Activated CD8-positive, alpha-beta memory T cell treated with anti-CD3 and anti-CD28 coated beads for 36 hours (primary cell): ENCODE measurements around the gene CCSER2. TPM values are rescaled to one million over a fixed set of nuclear protein-coding genes. Genes with fewer than 3 reads are reported as not detected.

ENCODE experiments used
- CTCF ChIA-PET: fragments of 350-600 bp; sonication (Branson Sonifier 250); formaldehyde crosslinking; loops from one replicate; lab custom pipeline; 2021; ENCODE audit warnings: antibody characterized with exemption; lab: Charles Lee
- POLR2A ChIA-PET: fragments of 350-600 bp; sonication (Branson Sonifier 250); formaldehyde crosslinking; loops from one replicate; lab custom pipeline; 2021; ENCODE audit warnings: antibody characterized with exemption; lab: Charles Lee
- total RNA-seq, 2 experiments: library from RNA; stranded (reverse); gene quantifications; one replicate each; pipeline ENCODE4 v1.2.3, GENCODE V29; 2021

Gene CCSER2
- total RNA-seq, 2 experiments from 2014 or later = 46.7 to 47.2 TPM

GRCh38 chr10:84365335-84365881, 37.0 kb downstream of the CCSER2 start:
- ChIA-PET POLR2A (no interaction called here), CTCF (interaction anchor here (0.9 kb wide), 1 partner anchor 12 kb away, joined by 3 read pairs; no protein-coding TSS in a partner anchor)

- CTCF ChIA-PET = interaction anchor here (0.9 kb wide), 1 partner anchor 13 kb away, joined by 3 read pairs; no protein-coding TSS in a partner anchor
Measured at GRCh38 chr10:84366041-84366440, 37.7 kb downstream of the CCSER2 start.

GRCh38 chr10:84367256-84367655, 38.9 kb downstream of the CCSER2 start:
- ChIA-PET CTCF (no interaction called here), POLR2A (no interaction called here)

More at GRCh38 chr10:84366041-84366440, 37.7 kb downstream of the CCSER2 start:
- POLR2A ChIA-PET = no interaction called here

- CTCF ChIA-PET = no interaction called here
- POLR2A ChIA-PET = no interaction called here
Measured at GRCh38 chr10:84368828-84369227, 40.4 kb downstream of the CCSER2 start.

- POLR2A ChIA-PET = no interaction called here
- CTCF ChIA-PET = interaction anchor here (1.4 kb wide), 1 partner anchor 33 kb away, joined by 3 read pairs; no protein-coding TSS in a partner anchor
Measured at GRCh38 chr10:84370283-84370682, 41.9 kb downstream of the CCSER2 start.

GRCh38 chr10:84371944-84372343, 43.6 kb downstream of the CCSER2 start:
- CTCF ChIA-PET = interaction anchor here (1.4 to 1.9 kb wide), 3 partner anchors 28 to 166 kb away, joined by 3 to 7 read pairs (median 3); no protein-coding TSS in a partner anchor
- POLR2A ChIA-PET = interaction anchor here (0.7 kb wide), 1 partner anchor 162 kb away, joined by 3 read pairs; no protein-coding TSS in a partner anchor

- POLR2A ChIA-PET = no interaction called here
- CTCF ChIA-PET = interaction anchor here (1.1 to 1.7 kb wide), 2 partner anchors 29 to 106 kb away, joined by 3 read pairs; no protein-coding TSS in a partner anchor
Measured at GRCh38 chr10:84373000-84373399, 44.6 kb downstream of the CCSER2 start.

GRCh38 chr10:84374455-84374854, 46.1 kb downstream of the CCSER2 start:
- CTCF ChIA-PET = interaction anchor here (0.9 to 2.0 kb wide), 5 partner anchors 12 to 163 kb away, joined by 3 to 8 read pairs (median 4); no protein-coding TSS in a partner anchor
- POLR2A ChIA-PET = no interaction called here

GRCh38 chr10:84375011-84375410, 46.6 kb downstream of the CCSER2 start:
- ChIA-PET POLR2A (no interaction called here), CTCF (interaction anchor here (0.7 to 2.0 kb wide), 5 partner anchors 11 to 163 kb away, joined by 3 to 8 read pairs (median 4); no protein-coding TSS in a partner anchor)

GRCh38 chr10:84375881-84376280, 47.5 kb downstream of the CCSER2 start:
- CTCF ChIA-PET = interaction anchor here (1.3 to 2.0 kb wide), 3 partner anchors 11 to 165 kb away, joined by 4 to 8 read pairs (median 6); no protein-coding TSS in a partner anchor
- POLR2A ChIA-PET = interaction anchor here (0.5 kb wide), 1 partner anchor 22 kb away, joined by 5 read pairs; no protein-coding TSS in a partner anchor

GRCh38 chr10:84388148-84388547, 59.8 kb downstream of the CCSER2 start:
- CTCF ChIA-PET = interaction anchor here (0.7 kb wide), 1 partner anchor 42 kb away, joined by 4 read pairs; no protein-coding TSS in a partner anchor

GRCh38 chr10:84390364-84390763, 62.0 kb downstream of the CCSER2 start:
- ChIA-PET POLR2A (no interaction called here), CTCF (no interaction called here)

More at GRCh38 chr10:84388148-84388547, 59.8 kb downstream of the CCSER2 start:
- POLR2A ChIA-PET = no interaction called here

GRCh38 chr10:84391326-84391725, 62.9 kb downstream of the CCSER2 start:
- ChIA-PET CTCF (no interaction called here), POLR2A (no interaction called here)

GRCh38 chr10:84392181-84392580, 63.8 kb downstream of the CCSER2 start:
- CTCF ChIA-PET = interaction anchor here (1.0 kb wide), 1 partner anchor 40 kb away, joined by 3 read pairs; no protein-coding TSS in a partner anchor

GRCh38 chr10:84395581-84395980, 67.2 kb downstream of the CCSER2 start:
- ChIA-PET CTCF (no interaction called here), POLR2A (no interaction called here)

More at GRCh38 chr10:84392181-84392580, 63.8 kb downstream of the CCSER2 start:
- POLR2A ChIA-PET = no interaction called here

- ChIA-PET POLR2A (no interaction called here), CTCF (interaction anchor here (0.6 kb wide), 1 partner anchor 127 kb away, joined by 6 read pairs; no protein-coding TSS in a partner anchor)
Measured at GRCh38 chr10:84397735-84398144, 69.4 kb downstream of the CCSER2 start.

- CTCF ChIA-PET = interaction anchor here (0.9 kb wide), 1 partner anchor 34 kb away, joined by 3 read pairs; no protein-coding TSS in a partner anchor
- POLR2A ChIA-PET = no interaction called here
Measured at GRCh38 chr10:84398696-84399095, 70.3 kb downstream of the CCSER2 start.

- POLR2A ChIA-PET = no interaction called here
- CTCF ChIA-PET = no interaction called here
Measured at GRCh38 chr10:84401854-84402611, 73.6 kb downstream of the CCSER2 start.

- ChIA-PET CTCF (interaction anchor here (0.6 kb wide), 1 partner anchor 79 kb away, joined by 3 read pairs; no protein-coding TSS in a partner anchor), POLR2A (no interaction called here)
Measured at GRCh38 chr10:84404783-84405182, 76.4 kb downstream of the CCSER2 start.
